ENCODE measurements around the gene RAD9A.
A peak's percentile ranks its signal among the peaks of the same experiment; 100 is the strongest.
"Not testable (repeated sequence)": the region's sequence is repeated elsewhere in the genome, so short reads cannot be mapped to it uniquely, and the experiment has no call there.

The RAD9A gene

GRCh38 chr11:67401495-67402191 lies 9.9 kb downstream of the RAD9A start, which contains the start of gene PPP1CA:
TSS of gene PPP1CA (minus strand) at chr11:67401858. CDS start at chr11:67401782, 76 bp downstream.
- TF ChIP-seq CTCF (conservative IDR thresholded peaks at IDR 0.05), result peak; percentile 100
- peak within 1 kb of the TSS; percentile 99 for H3K27ac ChIP-seq

GRCh38 chr11:67402192-67402839 lies 10.5 kb downstream of the RAD9A start:
- peak overlapping the region; percentile 99 for H3K27ac ChIP-seq

GRCh38 chr11:67403085-67403484 lies 11.3 kb downstream of the RAD9A start:
- H3K27ac ChIP-seq, result not testable (repeated sequence)

GRCh38 chr11:67404515-67405195 lies 12.9 kb downstream of the RAD9A start:
- H3K27ac ChIP-seq, result no peak overlapping the region
- TF ChIP-seq CTCF (conservative IDR thresholded peaks at IDR 0.05), result no peak

- no peak for TF ChIP-seq CTCF (conservative IDR thresholded peaks at IDR 0.05)
- no peak overlapping the region for H3K27ac ChIP-seq
Measured at GRCh38 chr11:67405196-67405567, 13.4 kb downstream of the RAD9A start.

GRCh38 chr11:67405688-67406339 lies 14.0 kb downstream of the RAD9A start:
- no peak for TF ChIP-seq CTCF (conservative IDR thresholded peaks at IDR 0.05)

GRCh38 chr11:67406420-67406968 lies 14.7 kb downstream of the RAD9A start:
- TF ChIP-seq CTCF (conservative IDR thresholded peaks at IDR 0.05), result no peak
- H3K27ac ChIP-seq, result no peak overlapping the region

More at GRCh38 chr11:67405688-67406339, 14.0 kb downstream of the RAD9A start:
- H3K27ac ChIP-seq, result no peak overlapping the region

Measured in VCaP (cell line).